PFSK-1 (cell line): ENCODE measurements around the gene SLC8B1.

Source experiments
- FOXP2 ChIP-seq: optimal IDR thresholded peaks from 2 replicates; pipeline ENCODE3; 2011; ENCODE audit warnings: borderline replicate concordance, control low read depth, inconsistent platforms; ENCODE audit not compliant: insufficient read depth; ENCODE audit errors: extremely low read length, extremely low read depth
- POLR2AphosphoS5 ChIP-seq: IDR thresholded peaks from 2 replicates; pipeline ENCODE4 v1.6.1; 2012; ENCODE audit warnings: low read depth, mild to moderate bottlenecking, control low read depth, low read length, moderate library complexity
- SIN3A ChIP-seq: IDR thresholded peaks from 2 replicates; pipeline ENCODE4 v1.6.1; 2012; ENCODE audit warnings: mild to moderate bottlenecking, low read length, moderate library complexity, borderline replicate concordance; ENCODE audit not compliant: insufficient read depth
- TAF1 ChIP-seq: IDR thresholded peaks from 2 replicates; pipeline ENCODE4 v1.6.1; 2012; ENCODE audit warnings: low read length, control low read depth, borderline replicate concordance; ENCODE audit not compliant: insufficient read depth
- TF ChIP-seq, protein P1 (sequence below), 2 experiments: IDR thresholded peaks; 2 replicates each; pipeline versions ENCODE4 v1.6.1 to v1.8.0; 2011 to 2012; ENCODE audit warnings: low read depth in 2 of 2, low read length in 2 of 2, control low read depth in 1 of 2, inconsistent platforms in 1 of 2, mild to moderate bottlenecking in 1 of 2, moderate library complexity in 1 of 2; ENCODE audit not compliant: insufficient read depth in 1 of 2

Gene SLC8B1

GRCh38 chr12:113365639-113366395 lies 30.9 kb upstream of the SLC8B1 start:
- TF ChIP-seq POLR2AphosphoS5: no peak
- TF ChIP-seq TAF1: no peak
- TF ChIP-seq, protein P1, sequence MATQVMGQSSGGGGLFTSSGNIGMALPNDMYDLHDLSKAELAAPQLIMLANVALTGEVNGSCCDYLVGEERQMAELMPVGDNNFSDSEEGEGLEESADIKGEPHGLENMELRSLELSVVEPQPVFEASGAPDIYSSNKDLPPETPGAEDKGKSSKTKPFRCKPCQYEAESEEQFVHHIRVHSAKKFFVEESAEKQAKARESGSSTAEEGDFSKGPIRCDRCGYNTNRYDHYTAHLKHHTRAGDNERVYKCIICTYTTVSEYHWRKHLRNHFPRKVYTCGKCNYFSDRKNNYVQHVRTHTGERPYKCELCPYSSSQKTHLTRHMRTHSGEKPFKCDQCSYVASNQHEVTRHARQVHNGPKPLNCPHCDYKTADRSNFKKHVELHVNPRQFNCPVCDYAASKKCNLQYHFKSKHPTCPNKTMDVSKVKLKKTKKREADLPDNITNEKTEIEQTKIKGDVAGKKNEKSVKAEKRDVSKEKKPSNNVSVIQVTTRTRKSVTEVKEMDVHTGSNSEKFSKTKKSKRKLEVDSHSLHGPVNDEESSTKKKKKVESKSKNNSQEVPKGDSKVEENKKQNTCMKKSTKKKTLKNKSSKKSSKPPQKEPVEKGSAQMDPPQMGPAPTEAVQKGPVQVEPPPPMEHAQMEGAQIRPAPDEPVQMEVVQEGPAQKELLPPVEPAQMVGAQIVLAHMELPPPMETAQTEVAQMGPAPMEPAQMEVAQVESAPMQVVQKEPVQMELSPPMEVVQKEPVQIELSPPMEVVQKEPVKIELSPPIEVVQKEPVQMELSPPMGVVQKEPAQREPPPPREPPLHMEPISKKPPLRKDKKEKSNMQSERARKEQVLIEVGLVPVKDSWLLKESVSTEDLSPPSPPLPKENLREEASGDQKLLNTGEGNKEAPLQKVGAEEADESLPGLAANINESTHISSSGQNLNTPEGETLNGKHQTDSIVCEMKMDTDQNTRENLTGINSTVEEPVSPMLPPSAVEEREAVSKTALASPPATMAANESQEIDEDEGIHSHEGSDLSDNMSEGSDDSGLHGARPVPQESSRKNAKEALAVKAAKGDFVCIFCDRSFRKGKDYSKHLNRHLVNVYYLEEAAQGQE (IDR thresholded peaks at IDR 0.05; ENCODE audit: insufficient read depth in 1 of 2, low read depth in 2 of 2, low read length in 2 of 2): no peak
- TF ChIP-seq FOXP2: no peak

GRCh38 chr12:113364698-113365097 lies 29.8 kb upstream of the SLC8B1 start:
- TF ChIP-seq, protein P1 (IDR thresholded peaks at IDR 0.05; ENCODE audit: insufficient read depth in 1 of 2, low read depth in 2 of 2, low read length in 2 of 2): no peak
- TF ChIP-seq SIN3A (no peak), POLR2AphosphoS5 (no peak), FOXP2 (no peak), TAF1 (no peak)

GRCh38 chr12:113361574-113362370 lies 26.9 kb upstream of the SLC8B1 start:
- TF ChIP-seq SIN3A (no peak), FOXP2 (no peak), POLR2AphosphoS5 (no peak)
- TF ChIP-seq, protein P1 (IDR thresholded peaks at IDR 0.05; ENCODE audit: insufficient read depth in 1 of 2, low read depth in 2 of 2, low read length in 2 of 2): peak in 1 of 2 experiments; percentile 68; a peak in 1 of 4 replicates

DNA sequence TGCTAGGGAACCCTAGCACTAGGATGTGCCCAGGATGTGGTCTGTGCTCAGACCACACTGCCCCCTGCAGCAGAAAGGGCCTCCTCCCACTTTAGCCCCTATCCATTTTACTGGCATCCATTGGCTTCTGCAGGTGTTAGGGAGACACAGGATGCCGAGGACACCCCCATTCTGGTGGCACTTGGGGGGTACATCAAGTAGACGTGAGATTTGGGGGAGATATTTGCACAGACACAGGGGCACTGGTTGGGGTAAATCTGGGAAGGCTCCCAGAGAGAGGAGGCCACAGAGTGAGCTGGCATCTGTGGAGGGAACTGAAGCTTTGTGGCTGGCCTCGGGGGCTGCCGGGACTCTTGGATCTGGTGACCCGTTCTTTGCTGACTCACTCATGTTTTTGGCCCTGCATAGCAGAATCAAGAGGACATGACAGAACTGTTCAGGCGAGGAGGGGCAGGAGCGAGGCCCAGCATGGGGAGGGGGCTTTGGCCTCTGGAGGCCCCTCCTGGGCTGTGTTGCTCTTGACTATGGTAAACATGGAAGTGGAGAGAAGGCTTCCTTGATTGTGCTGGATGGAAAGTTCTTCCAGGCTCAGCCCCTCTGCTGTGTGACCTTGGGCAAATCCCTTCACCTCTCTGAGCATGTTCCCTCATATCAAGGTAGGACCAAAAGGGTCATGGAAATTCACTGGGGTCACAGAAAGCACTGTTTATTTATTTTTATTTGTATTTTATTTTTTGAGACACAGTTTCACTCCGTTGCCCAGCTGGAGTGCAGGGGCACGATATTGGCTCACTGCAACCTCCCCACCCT lies 25.2 kb upstream of the SLC8B1 start:
- TF ChIP-seq FOXP2 (no peak), POLR2AphosphoS5 (no peak), SIN3A (no peak), TAF1 (no peak)
- TF ChIP-seq, protein P1 (IDR thresholded peaks at IDR 0.05; ENCODE audit: insufficient read depth in 1 of 2, low read depth in 2 of 2, low read length in 2 of 2): no peak
